Upper lobe of left lung (tissue), 6 donors: ENCODE data around the gene POLR3E. TPM values are rescaled to one million over a fixed set of nuclear protein-coding genes. Genes with fewer than 3 reads are reported as not detected.

ENCODE experiments used
- ATAC-seq, 2 donors: fragments of 200-7000 bp; cut with Tn5 transposase; one replicate each; pipeline ENCODE4 v1.9.1; 2022; ENCODE audit warnings: mild to moderate bottlenecking in 2 of 2, moderate library complexity in 2 of 2; ENCODE audit not compliant: low FRiP score in 2 of 2
- DNase-seq, 2 donors: peaks; one replicate each; pipeline ENCODE4 v3.0.0-alpha.2; 2019 to 2020
- H3K27ac ChIP-seq, 4 donors: fragments of 200-600 bp; sonication (generic); one replicate each; pipeline ENCODE4 v1.5.1; 2016 to 2019
- H3K27me3 ChIP-seq, 4 donors: fragments of 200-600 bp; sonication (generic); one replicate each; pipeline ENCODE4 v1.5.1; 2017 to 2019
- H3K36me3 ChIP-seq, 4 donors: fragments of 200-600 bp; sonication (generic); one replicate each; pipeline ENCODE4 v1.5.1; 2016 to 2019
- H3K4me1 ChIP-seq, 4 donors: fragments of 200-600 bp; sonication (generic); one replicate each; pipeline ENCODE4 v1.5.1; 2018 to 2019
- H3K4me3 ChIP-seq, 4 donors: fragments of 200-600 bp; sonication (generic); one replicate each; pipeline ENCODE4 v1.5.1; 2017 to 2019; ENCODE audit warnings: mild to moderate bottlenecking in 2 of 4, moderate library complexity in 1 of 4
- H3K9me3 ChIP-seq, 4 donors: fragments of 200-600 bp; sonication (generic); one replicate each; pipeline ENCODE4 v1.5.1; 2018 to 2019
- CTCF ChIP-seq, 6 experiments: fragments of 450-650 bp in 4 of 6; fragments of 200-600 bp in 2 of 6; sonication (generic) in 2 of 6; IDR thresholded peaks; one replicate each; pipeline ENCODE4 v1.5.1; 2016 to 2019; ENCODE audit warnings: antibody characterized with exemption in 6 of 6
- EP300 ChIP-seq, 4 donors: sonication (generic); formaldehyde crosslinking; IDR thresholded peaks; one replicate each; pipeline ENCODE4 v1.5.1; 2017; ENCODE audit warnings: antibody characterized with exemption in 4 of 4, control low read depth in 2 of 4
- POLR2A ChIP-seq, 4 donors: fragments of 450-650 bp; IDR thresholded peaks; one replicate each; pipeline ENCODE4 v1.5.1; 2016 to 2017; ENCODE audit warnings: antibody characterized with exemption in 4 of 4, mild to moderate bottlenecking in 2 of 4
- POLR2AphosphoS5 ChIP-seq, 2 donors: sonication (generic); formaldehyde crosslinking; IDR thresholded peaks; one replicate each; pipeline ENCODE4 v1.5.1; 2017; ENCODE audit warnings: antibody characterized with exemption in 2 of 2
- WGBS, 2 donors: methylation state at CpG; one replicate each; pipeline ENCODE4 v1.1.5; 2017 to 2018; 5-methylcytosine and 5-hydroxymethylcytosine counted together
- total RNA-seq, 6 donors: library from RNA; depleted of rRNA in 4 of 6; stranded (reverse); fragments of >200 nt in 4 of 6; gene quantifications; one replicate each; pipeline versions ENCODE4 v1.1.0 to v1.2.1, GENCODE V29; 2016 to 2021
- donor health status: DM: no; HTN: no; CAD: no; lungs with moderate emphysema.
- donor health status: DM: no; HTN: yes; CAD: no; lungs with severe emphysema.

POLR3E gene
- total RNA-seq, 6 donors from 2014 or later = 27.0 to 91.1 (median 47.0) TPM

GRCh38 chr16:22355487-22355908, 58.3 kb downstream of the POLR3E start:
- DNase-seq = no peak
- no peak overlapping the region for H3K27ac ChIP-seq
- TF ChIP-seq POLR2A (IDR thresholded peaks at IDR 0.05) (no peak), CTCF (IDR thresholded peaks at IDR 0.05) (no peak), EP300 (IDR thresholded peaks at IDR 0.05) (no peak), POLR2AphosphoS5 (IDR thresholded peaks at IDR 0.05) (no peak)
- H3K36me3 ChIP-seq = peaks cover 0 to 4% (median 0%) of the 10 kb centered on the region in 4 donors
- peaks cover 15 to 24% (median 20%) of the 10 kb centered on the region in 4 donors for H3K4me1 ChIP-seq
- no peak for ATAC-seq
- no peaks in the 10 kb centered on the region for H3K9me3 ChIP-seq
- no peaks in the 10 kb centered on the region for H3K27me3 ChIP-seq
- H3K4me3 ChIP-seq = no peak overlapping the region

DNA sequence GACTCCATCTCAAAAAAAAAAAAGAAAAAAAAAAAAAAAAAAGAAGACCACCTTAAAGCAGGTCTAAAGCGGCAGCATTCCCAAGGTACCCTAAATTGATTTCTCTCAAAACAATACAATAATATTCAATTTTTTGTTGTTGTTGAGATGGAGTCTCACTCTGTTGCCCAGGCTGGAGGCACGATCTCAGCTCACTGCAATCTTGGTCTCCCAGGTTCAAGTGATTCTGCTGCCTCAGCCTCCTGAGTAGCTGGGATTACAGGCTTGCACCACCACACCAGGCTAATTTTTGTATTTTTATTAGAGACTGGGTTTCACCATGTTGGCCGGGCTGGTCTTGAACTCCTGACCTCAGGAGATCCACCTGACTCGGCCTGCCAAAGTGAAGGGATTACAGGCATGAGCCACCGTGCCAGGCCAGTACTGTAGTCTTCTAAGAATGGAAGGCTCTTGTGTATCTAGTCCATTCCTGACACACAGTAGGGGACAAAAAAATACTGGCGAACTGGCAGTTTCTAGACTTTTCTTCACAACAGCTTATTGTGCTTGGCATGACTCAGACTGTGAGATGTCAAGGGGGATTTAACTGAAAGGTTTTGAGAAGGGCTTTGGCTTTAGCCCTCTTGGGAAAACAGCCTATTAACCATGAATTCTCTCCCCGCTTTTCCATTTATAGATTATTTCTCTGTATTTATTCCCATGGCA, 59.9 kb downstream of the POLR3E start:
- no peak for ATAC-seq
- no peak for DNase-seq

GRCh38 chr16:22357635-22357971, 60.4 kb downstream of the POLR3E start:
- no peak for ATAC-seq

More for the DNA sequence above, 59.9 kb downstream of the POLR3E start:
- Histone ChIP-seq H3K4me1 (peaks cover 15 to 24% (median 24%) of the 10 kb centered on the region in 4 donors), H3K27me3 (no peaks in the 10 kb centered on the region), H3K27ac (peak overlapping the region in 2 of 4 donors; percentile 2 to 58), H3K36me3 (peaks cover 0 to 5% (median 0%) of the 10 kb centered on the region in 4 donors), H3K4me3 (no peak overlapping the region), H3K9me3 (no peaks in the 10 kb centered on the region)
- TF ChIP-seq EP300 (IDR thresholded peaks at IDR 0.05) (no peak), POLR2A (IDR thresholded peaks at IDR 0.05) (no peak), POLR2AphosphoS5 (IDR thresholded peaks at IDR 0.05) (no peak), CTCF (IDR thresholded peaks at IDR 0.05) (no peak)
- 93 to 95% methylated on average over 7 of the region's 7 CpGs for WGBS, 2 donors

GRCh38 chr16:22358000-22358399, 60.8 kb downstream of the POLR3E start:
- no peak for TF ChIP-seq CTCF (IDR thresholded peaks at IDR 0.05)
- no peak for TF ChIP-seq POLR2AphosphoS5 (IDR thresholded peaks at IDR 0.05)
- TF ChIP-seq EP300 (IDR thresholded peaks at IDR 0.05) = no peak
- TF ChIP-seq POLR2A (IDR thresholded peaks at IDR 0.05) = no peak

More at GRCh38 chr16:22357635-22357971, 60.4 kb downstream of the POLR3E start:
- no peak overlapping the region for H3K4me3 ChIP-seq
- 71 to 84% methylated on average over 1 of the region's 1 CpG for WGBS, 2 donors
- peak overlapping the region; percentile 5 to 58 (median 50) for H3K27ac ChIP-seq
- no peaks in the 10 kb centered on the region for H3K9me3 ChIP-seq
- TF ChIP-seq EP300 (IDR thresholded peaks at IDR 0.05) = no peak
- TF ChIP-seq POLR2A (IDR thresholded peaks at IDR 0.05) = no peak
- TF ChIP-seq POLR2AphosphoS5 (IDR thresholded peaks at IDR 0.05) = no peak
- no peak for TF ChIP-seq CTCF (IDR thresholded peaks at IDR 0.05)
- H3K27me3 ChIP-seq = no peaks in the 10 kb centered on the region
- H3K36me3 ChIP-seq = peaks cover 0 to 11% (median under 1%) of the 10 kb centered on the region in 4 donors
- DNase-seq = no peak
- peaks cover 15 to 24% (median 21%) of the 10 kb centered on the region in 4 donors for H3K4me1 ChIP-seq

DNA sequence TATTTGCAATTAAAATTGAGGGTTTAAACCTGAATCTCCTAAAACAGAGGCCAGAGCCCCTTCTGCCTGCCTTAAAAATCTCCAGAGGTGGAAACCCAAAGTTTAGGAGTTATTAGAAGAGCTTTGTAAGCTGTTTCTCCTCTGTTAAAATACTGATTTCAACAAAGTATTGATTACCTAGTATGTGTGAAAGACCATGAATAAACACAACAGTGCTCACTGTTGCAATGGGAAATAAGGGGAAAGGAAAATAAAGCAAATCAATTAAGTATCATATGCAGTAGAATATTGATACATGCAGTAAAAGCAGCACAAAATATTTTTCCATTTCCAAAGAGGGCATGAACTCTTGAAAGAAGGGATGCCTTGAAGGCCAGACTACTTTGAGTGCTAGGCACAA, 62.5 kb downstream of the POLR3E start:
- no peak overlapping the region for H3K27ac ChIP-seq
- H3K4me3 ChIP-seq = no peak overlapping the region
- TF ChIP-seq POLR2A (IDR thresholded peaks at IDR 0.05) (no peak), CTCF (IDR thresholded peaks at IDR 0.05) (no peak)
- H3K36me3 ChIP-seq = peaks cover 3 to 28% (median 15%) of the 10 kb centered on the region in 4 donors
- H3K27me3 ChIP-seq = no peaks in the 10 kb centered on the region
- ATAC-seq (no peak), DNase-seq (no peak)
- no peaks in the 10 kb centered on the region for H3K9me3 ChIP-seq
- H3K4me1 ChIP-seq = peaks cover 0 to 12% (median 7%) of the 10 kb centered on the region in 4 donors

More at GRCh38 chr16:22358000-22358399, 60.8 kb downstream of the POLR3E start:
- Histone ChIP-seq H3K4me3 (no peak overlapping the region), H3K4me1 (peaks cover 11 to 21% (median 17%) of the 10 kb centered on the region in 4 donors), H3K36me3 (peaks cover 0 to 15% (median 2%) of the 10 kb centered on the region in 4 donors), H3K27me3 (no peaks in the 10 kb centered on the region), H3K27ac (peak overlapping the region; percentile 5 to 58 (median 50)), H3K9me3 (no peaks in the 10 kb centered on the region)
- DNase-seq (no peak), ATAC-seq (no peak)
- 61 to 63% methylated on average over 1 of the region's 1 CpG for WGBS, 2 donors
